Stimulated activated naive B cell treated with anti-CD40 and anti-IgM and Interleukin-4, amounts not matched to agents 10 μg/mL and 1 μg/mL and 100 μg/mL, for 72 hours (primary cell): ENCODE data around the gene MTIF3.

Experiments
- ATAC-seq, 2 donors: fragments of 150-1000 bp; cut with Tn5 transposase; replicated peaks; 2 replicates each; pipeline ENCODE4 v1.10.0; 2021; ENCODE audit warnings: moderate library complexity in 1 of 2
- DNase-seq: peaks from one replicate; pipeline ENCODE4 v3.0.0; 2021
- H3K27ac Mint-ChIP-seq: one replicate; pipeline ENCODE4 v1.8.0; 2022; ENCODE audit warnings: mild to moderate bottlenecking, mixed read lengths
- H3K27me3 Mint-ChIP-seq, 2 donors: one replicate each; pipeline ENCODE4 v1.8.0; 2022; ENCODE audit warnings: mixed read lengths in 2 of 2
- H3K36me3 Mint-ChIP-seq, 2 donors: one replicate each; pipeline ENCODE4 v1.8.0; 2022; ENCODE audit warnings: mixed read lengths in 2 of 2, mild to moderate bottlenecking in 1 of 2
- H3K4me1 Mint-ChIP-seq, 2 donors: one replicate each; pipeline ENCODE4 v1.8.0; 2022; ENCODE audit warnings: mixed read lengths in 2 of 2, mild to moderate bottlenecking in 1 of 2
- H3K4me3 Mint-ChIP-seq, 2 donors: one replicate each; pipeline ENCODE4 v1.8.0; 2022; ENCODE audit warnings: mild to moderate bottlenecking in 2 of 2, mixed read lengths in 2 of 2, moderate library complexity in 1 of 2
- H3K9me3 Mint-ChIP-seq, 2 donors: one replicate each; pipeline ENCODE4 v1.8.0; 2022; ENCODE audit warnings: mixed read lengths in 2 of 2, mild to moderate bottlenecking in 1 of 2

MTIF3 gene

DNA sequence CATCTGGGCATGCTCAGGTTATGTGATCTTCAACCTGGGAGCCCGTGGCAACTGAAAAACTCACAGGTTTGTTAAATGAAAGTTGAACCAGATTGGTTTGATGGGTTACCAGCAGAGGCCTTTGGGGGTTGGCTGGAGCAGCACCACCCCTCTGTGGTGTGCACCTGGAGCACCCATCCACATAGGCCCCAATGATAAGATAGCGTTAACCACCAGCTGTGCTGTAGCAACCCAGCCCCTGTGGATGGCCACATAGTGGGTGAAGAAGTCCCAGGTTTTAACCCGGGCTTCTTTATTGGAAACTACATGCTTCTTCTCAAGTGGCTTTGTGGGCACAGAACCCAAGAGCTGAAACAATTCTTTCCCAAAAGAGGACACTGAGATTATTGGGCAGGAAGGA is 22.6 kb upstream of the MTIF3 start:
- peaks cover 10 to 12% of the 10 kb centered on the region in 2 donors for H3K4me1 Mint-ChIP-seq
- H3K27me3 Mint-ChIP-seq: no peaks in the 10 kb centered on the region
- no peak for DNase-seq
- no peaks in the 10 kb centered on the region for H3K36me3 Mint-ChIP-seq
- H3K27ac Mint-ChIP-seq: no peak overlapping the region
- no peak overlapping the region for H3K4me3 Mint-ChIP-seq
- no peak for ATAC-seq
- H3K9me3 Mint-ChIP-seq: no peaks in the 10 kb centered on the region

GRCh38 chr13:27472441-27472840 is 22.1 kb upstream of the MTIF3 start:
- ATAC-seq (no peak), DNase-seq (no peak)
- no peaks in the 10 kb centered on the region for H3K36me3 Mint-ChIP-seq
- no peak overlapping the region for H3K27ac Mint-ChIP-seq
- peaks cover 7% of the 10 kb centered on the region in 2 donors for H3K4me1 Mint-ChIP-seq
- no peak overlapping the region for H3K4me3 Mint-ChIP-seq
- H3K9me3 Mint-ChIP-seq: no peaks in the 10 kb centered on the region
- no peaks in the 10 kb centered on the region for H3K27me3 Mint-ChIP-seq

DNA sequence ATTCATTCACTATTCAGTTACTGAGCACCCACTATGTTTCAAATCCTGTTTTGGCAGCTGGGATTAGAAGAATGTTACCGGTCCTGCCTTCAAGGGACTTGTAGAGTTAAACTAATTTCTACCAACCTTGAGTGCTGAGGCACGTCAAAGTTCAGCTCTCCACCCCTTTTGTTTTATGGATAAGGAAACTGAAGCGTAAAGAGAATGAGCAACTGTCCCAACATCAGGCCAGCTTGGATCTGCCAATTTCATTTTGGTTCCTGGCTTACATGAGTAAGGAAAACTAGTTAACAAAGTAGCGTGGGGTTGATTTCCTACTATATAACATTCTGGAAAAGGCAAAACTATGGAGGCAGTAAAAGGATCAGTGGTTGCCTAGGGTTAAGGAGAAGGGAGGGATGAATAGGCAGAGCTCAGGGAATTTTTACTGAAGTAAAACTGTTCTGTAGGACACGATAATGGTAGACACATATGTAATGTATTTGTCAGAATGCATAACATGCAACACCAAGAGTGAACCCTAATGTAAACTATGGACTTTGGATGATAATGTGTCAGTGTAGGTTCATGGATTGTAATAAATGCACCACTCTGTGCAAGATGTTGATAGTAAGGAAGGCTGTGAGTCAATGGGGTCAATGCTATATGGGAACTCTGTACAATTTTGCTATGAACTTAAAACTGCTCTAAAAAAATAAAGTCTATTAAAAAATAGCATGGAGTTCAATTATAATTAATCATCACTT is 19.9 kb upstream of the MTIF3 start:
- DNase-seq (no peak), ATAC-seq (no peak)
- no peaks in the 10 kb centered on the region for H3K9me3 Mint-ChIP-seq
- H3K27ac Mint-ChIP-seq: no peak overlapping the region
- no peak overlapping the region for H3K4me3 Mint-ChIP-seq
- H3K4me1 Mint-ChIP-seq: no peaks in the 10 kb centered on the region
- no peaks in the 10 kb centered on the region for H3K36me3 Mint-ChIP-seq
- no peaks in the 10 kb centered on the region for H3K27me3 Mint-ChIP-seq

DNA sequence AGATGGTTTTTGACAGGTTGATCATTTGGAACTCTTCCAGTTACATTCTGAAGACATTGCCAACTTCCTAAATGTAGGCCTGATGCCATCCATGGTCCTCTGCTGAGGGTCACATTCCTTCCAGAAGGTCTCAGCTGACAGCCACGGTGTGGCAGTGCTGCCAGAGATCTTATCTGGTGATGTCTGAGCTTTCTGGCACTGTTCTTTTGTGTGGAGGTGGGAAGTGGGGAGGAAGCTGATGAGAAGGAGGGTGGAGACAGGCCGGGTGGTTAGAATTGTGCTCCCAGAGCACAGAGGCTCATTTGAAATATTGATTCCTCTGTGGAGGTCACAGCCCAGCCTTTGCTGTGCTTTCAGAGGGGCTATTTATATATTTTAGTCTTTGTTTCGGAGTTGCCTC is 16.1 kb upstream of the MTIF3 start:
- no peak overlapping the region for H3K27ac Mint-ChIP-seq
- ATAC-seq (no peak), DNase-seq (no peak)
- no peaks in the 10 kb centered on the region for H3K9me3 Mint-ChIP-seq
- H3K4me3 Mint-ChIP-seq: no peak overlapping the region
- peaks cover 3 to 7% of the 10 kb centered on the region in 2 donors for H3K4me1 Mint-ChIP-seq
- no peaks in the 10 kb centered on the region for H3K27me3 Mint-ChIP-seq
- no peaks in the 10 kb centered on the region for H3K36me3 Mint-ChIP-seq

DNA sequence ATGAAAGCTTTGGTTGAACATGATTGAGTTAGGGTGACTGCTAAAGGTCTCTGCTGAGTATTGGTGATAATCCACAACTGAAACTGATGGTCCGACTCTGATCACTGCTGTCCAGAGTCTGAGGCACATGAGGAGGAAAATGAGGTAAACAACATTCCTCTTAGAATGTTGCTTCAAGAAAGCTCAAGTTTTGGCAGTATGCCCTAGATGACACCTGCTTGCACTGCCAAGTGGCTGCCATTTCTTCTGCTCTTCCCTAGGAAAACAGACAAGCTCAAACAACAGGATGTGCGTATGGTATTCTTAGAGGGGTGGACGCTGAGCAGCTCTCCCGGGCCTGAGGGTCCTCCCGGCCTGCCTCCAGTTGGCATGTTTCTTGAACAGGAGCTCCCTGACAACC is 15.2 kb upstream of the MTIF3 start:
- no peak overlapping the region for H3K4me3 Mint-ChIP-seq
- no peak for DNase-seq
- H3K36me3 Mint-ChIP-seq: no peaks in the 10 kb centered on the region
- no peak for ATAC-seq
- H3K27ac Mint-ChIP-seq: no peak overlapping the region
- H3K4me1 Mint-ChIP-seq: peaks cover 3 to 7% of the 10 kb centered on the region in 2 donors
- H3K27me3 Mint-ChIP-seq: no peaks in the 10 kb centered on the region
- H3K9me3 Mint-ChIP-seq: no peaks in the 10 kb centered on the region

DNA sequence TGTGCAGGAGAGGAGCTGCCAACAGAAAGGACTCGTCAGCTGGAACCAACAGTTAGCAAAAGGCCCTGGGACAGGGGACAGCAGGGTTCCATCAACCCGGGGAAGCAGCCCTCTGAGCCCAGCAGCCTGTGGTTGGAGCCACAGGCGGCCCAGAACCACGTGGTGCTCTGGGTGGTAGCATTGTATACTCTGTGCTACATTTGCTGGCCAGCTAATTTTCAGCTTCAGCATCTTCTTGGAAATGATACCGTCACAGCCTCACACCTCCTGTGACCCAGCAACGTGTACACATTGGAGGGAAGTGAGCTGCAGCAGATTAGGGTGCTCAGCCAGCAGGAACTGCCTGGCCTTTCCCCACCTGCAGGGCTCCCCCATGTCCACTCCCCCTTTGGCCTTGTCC is 13.1 kb upstream of the MTIF3 start:
- H3K4me3 Mint-ChIP-seq: no peak overlapping the region
- no peaks in the 10 kb centered on the region for H3K9me3 Mint-ChIP-seq
- H3K36me3 Mint-ChIP-seq: no peaks in the 10 kb centered on the region
- H3K27me3 Mint-ChIP-seq: no peaks in the 10 kb centered on the region
- no peak overlapping the region for H3K27ac Mint-ChIP-seq
- ATAC-seq: no peak
- no peak for DNase-seq
- peaks cover 3 to 7% of the 10 kb centered on the region in 2 donors for H3K4me1 Mint-ChIP-seq

DNA sequence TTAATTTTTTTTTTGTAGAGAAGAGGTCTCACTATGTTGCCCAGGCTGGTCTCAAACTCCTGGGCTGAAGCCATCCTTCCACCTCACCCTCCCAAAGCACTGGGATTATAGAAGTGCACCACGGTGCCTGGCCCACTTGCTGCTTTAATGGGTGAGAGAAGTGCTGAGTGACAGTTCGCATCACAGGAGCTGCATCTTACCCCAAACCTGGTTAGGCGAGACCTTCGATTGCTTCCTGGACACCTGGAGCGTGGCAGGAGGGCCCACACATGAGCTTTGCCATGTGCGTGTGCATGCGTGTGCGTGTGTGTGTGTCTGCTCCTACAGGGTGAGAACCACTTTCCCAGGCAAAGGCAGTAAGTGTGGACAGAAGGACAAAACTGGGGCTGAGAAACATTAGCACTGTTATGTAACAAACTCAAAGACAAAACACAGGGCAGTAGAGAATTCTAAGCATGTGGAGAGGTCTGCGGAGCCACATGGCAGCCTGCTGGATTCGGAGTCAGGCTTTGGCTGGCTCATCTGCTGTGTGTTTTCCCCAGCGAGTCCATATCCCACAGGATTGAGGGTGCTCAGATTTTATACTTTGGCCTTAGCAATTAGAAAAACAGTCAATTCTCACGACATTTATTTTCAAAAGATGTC is 11.7 kb upstream of the MTIF3 start:
- Mint-ChIP-seq H3K4me3 (no peak overlapping the region), H3K27me3 (no peaks in the 10 kb centered on the region), H3K9me3 (no peaks in the 10 kb centered on the region), H3K4me1 (peaks cover 3 to 7% of the 10 kb centered on the region in 2 donors), H3K36me3 (no peaks in the 10 kb centered on the region), H3K27ac (no peak overlapping the region)
- ATAC-seq: no peak
- DNase-seq: no peak

- peak overlapping the region; percentile 98 for H3K27ac Mint-ChIP-seq
- ATAC-seq (peak; percentile 47 to 53), DNase-seq (no peak)
- no peaks in the 10 kb centered on the region for H3K27me3 Mint-ChIP-seq
- H3K4me1 Mint-ChIP-seq: peaks cover 11% of the 10 kb centered on the region in 2 donors
- H3K9me3 Mint-ChIP-seq: no peaks in the 10 kb centered on the region
- H3K36me3 Mint-ChIP-seq: no peaks in the 10 kb centered on the region
- peak overlapping the region; percentile 85 to 86 for H3K4me3 Mint-ChIP-seq
Measured at GRCh38 chr13:27455331-27455855, 5.0 kb upstream of the MTIF3 start.

DNA sequence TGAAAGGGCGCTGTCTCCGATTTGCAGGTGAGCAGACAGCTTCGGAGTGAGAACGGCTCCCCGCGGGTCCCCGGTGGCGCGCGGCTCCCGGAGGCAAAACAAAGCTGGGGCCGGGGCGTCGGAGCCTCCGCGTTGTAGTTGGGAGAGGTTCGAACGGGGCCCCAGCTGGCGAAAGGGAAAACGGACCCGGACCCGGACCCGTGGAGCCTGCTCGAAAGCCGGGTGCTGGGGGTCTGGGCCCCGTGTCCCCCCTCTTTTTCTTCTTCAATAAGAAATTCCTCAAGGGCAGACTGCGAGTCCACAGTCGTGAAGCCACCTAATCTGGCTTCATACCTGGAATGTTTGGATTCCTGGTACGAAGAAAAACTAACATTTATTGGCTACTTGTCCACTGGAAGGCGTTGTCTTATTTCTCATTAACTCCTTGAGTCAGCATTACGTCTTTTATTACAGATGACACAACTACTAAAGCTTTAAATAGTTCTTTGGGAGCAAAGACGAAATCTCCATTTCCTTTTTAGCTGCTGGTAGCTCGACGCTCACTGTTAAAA is 632 bp upstream of the MTIF3 start:
- Mint-ChIP-seq H3K27me3 (no peaks in the 10 kb centered on the region), H3K27ac (peak overlapping the region; percentile 96), H3K4me1 (peaks cover 32 to 41% of the 10 kb centered on the region in 2 donors), H3K4me3 (peak overlapping the region; percentile 87 to 92), H3K9me3 (no peaks in the 10 kb centered on the region), H3K36me3 (peaks cover 9% of the 10 kb centered on the region in 2 donors)
- ATAC-seq: no peak
- DNase-seq: peak; percentile 13

DNA sequence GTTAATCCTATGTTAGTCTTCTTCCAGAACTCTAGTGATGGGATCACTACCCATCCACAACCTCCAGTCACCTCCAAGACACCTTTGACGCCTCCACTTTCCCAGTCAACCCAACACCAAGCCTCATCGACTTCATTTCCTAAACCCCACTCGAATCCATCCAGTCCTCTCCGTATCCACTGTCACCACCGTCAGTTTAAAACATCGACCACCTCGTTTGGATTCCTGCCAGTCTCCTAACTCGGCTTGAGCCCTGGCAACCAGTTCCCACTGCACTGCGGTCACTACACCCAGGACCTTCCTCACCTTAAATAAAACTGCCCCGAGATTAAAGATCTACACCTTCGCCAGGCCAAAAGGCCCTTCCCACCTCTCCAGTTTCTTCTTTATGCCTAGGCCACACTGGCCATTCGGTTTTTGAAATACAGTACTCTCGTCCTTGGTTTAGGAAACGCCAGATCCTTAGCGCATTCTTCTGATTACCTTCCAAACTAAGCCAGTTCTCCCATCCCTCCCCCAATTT is 1.2 kb downstream of the MTIF3 start:
- Mint-ChIP-seq H3K27me3 (no peaks in the 10 kb centered on the region), H3K4me3 (peak overlapping the region; percentile 87 to 92), H3K4me1 (peaks cover 33 to 51% of the 10 kb centered on the region in 2 donors), H3K36me3 (peaks cover 15 to 19% of the 10 kb centered on the region in 2 donors), H3K9me3 (no peaks in the 10 kb centered on the region), H3K27ac (peak overlapping the region; percentile 96)
- DNase-seq: no peak
- ATAC-seq: no peak

DNA sequence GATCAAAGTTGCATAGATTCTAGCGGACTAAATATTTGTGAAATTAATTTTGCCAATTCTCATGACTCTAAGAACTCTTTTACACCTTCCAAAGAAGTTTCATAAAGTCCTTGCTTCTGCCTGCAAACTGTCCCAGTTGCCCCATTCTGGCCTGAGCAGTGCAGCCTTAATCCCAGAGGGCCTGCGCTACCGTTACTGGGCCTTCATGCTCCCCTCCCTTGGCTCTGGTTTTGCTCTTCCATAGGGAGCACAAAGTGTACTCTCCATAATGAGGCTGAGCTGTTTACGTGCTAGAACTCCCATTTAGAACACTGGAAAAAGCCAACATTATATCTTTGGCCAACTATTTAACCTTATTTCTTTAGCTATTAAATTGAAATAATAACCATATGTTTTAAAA is 2.1 kb downstream of the MTIF3 start:
- H3K9me3 Mint-ChIP-seq: no peaks in the 10 kb centered on the region
- no peak for ATAC-seq
- H3K4me3 Mint-ChIP-seq: peak overlapping the region in 1 of 2 donors; percentile 87
- DNase-seq: no peak
- peaks cover 15 to 19% of the 10 kb centered on the region in 2 donors for H3K36me3 Mint-ChIP-seq
- H3K4me1 Mint-ChIP-seq: peaks cover 33 to 51% of the 10 kb centered on the region in 2 donors
- H3K27ac Mint-ChIP-seq: peak overlapping the region; percentile 88
- H3K27me3 Mint-ChIP-seq: no peaks in the 10 kb centered on the region

DNA sequence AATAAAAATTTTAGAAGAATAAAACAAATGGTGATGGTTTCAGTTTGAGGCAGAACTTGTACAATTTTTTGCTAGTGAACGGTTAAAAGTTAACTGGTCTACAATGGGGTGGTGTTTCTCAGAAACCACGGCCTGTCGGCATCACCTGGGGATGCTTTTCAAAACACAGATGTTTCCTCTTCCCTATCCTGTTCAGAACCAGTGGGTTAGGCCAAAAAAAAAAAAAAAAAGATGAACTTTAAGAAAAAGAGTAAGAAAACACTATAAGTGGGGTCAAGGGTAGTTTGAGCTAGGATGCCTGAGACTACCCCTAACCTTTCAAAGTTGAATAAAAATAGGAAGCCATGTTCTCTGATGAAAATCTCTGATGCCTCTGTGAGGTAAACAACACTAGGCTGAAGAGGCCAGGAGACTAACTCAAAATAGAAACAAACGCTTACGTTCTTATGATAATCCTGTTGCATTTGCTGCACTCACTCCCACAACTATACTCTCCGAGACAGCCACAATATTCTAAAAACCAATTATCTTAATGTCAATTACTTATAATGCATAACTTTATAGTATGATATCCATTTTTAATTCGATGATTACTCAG is 3.3 kb downstream of the MTIF3 start:
- H3K9me3 Mint-ChIP-seq: no peaks in the 10 kb centered on the region
- peak overlapping the region; percentile 74 to 77 for H3K4me3 Mint-ChIP-seq
- DNase-seq (no peak), ATAC-seq (peak; percentile 18 to 31)
- H3K4me1 Mint-ChIP-seq: peaks cover 38 to 58% of the 10 kb centered on the region in 2 donors
- peak overlapping the region; percentile 95 for H3K27ac Mint-ChIP-seq
- H3K27me3 Mint-ChIP-seq: no peaks in the 10 kb centered on the region
- H3K36me3 Mint-ChIP-seq: peaks cover 23 to 24% of the 10 kb centered on the region in 2 donors

GRCh38 chr13:27442797-27443196 is 7.6 kb downstream of the MTIF3 start:
- Mint-ChIP-seq H3K9me3 (no peaks in the 10 kb centered on the region), H3K27ac (peak overlapping the region; percentile 62), H3K4me3 (peak overlapping the region; percentile 62 to 64), H3K36me3 (peaks cover 30 to 37% of the 10 kb centered on the region in 2 donors), H3K4me1 (peaks cover 26 to 58% of the 10 kb centered on the region in 2 donors), H3K27me3 (no peaks in the 10 kb centered on the region)
- DNase-seq (no peak), ATAC-seq (no peak)

- Mint-ChIP-seq H3K27me3 (no peaks in the 10 kb centered on the region), H3K27ac (peak overlapping the region; percentile 62), H3K36me3 (peaks cover 36 to 41% of the 10 kb centered on the region in 2 donors), H3K9me3 (no peaks in the 10 kb centered on the region), H3K4me3 (peak overlapping the region; percentile 62 to 64), H3K4me1 (peaks cover 25 to 55% of the 10 kb centered on the region in 2 donors)
- DNase-seq (no peak), ATAC-seq (peak; percentile 26 to 41)
Measured at GRCh38 chr13:27442071-27442647, 8.2 kb downstream of the MTIF3 start.
